OCI-LY7 (cell line): ENCODE data around the gene CTXN2.

Experiments
- EZH2phosphoT487 ChIP-seq: fragments of 200-600 bp; sonication (generic); IDR thresholded peaks from 2 replicates; pipeline ENCODE4 v1.6.1; 2018; ENCODE audit warnings: low read depth, borderline replicate concordance, mild to moderate bottlenecking, mixed run types, antibody characterized with exemption, low read length, moderate library complexity, mixed read lengths
- TF ChIP-seq, protein P1 (sequence below): fragments of 200-600 bp; sonication (generic); conservative IDR thresholded peaks from 2 replicates; pipeline ENCODE4 v1.5.1; 2014; ENCODE audit warnings: mild to moderate bottlenecking, antibody characterized with exemption, low read length, moderate library complexity, mixed read lengths

DNA sequence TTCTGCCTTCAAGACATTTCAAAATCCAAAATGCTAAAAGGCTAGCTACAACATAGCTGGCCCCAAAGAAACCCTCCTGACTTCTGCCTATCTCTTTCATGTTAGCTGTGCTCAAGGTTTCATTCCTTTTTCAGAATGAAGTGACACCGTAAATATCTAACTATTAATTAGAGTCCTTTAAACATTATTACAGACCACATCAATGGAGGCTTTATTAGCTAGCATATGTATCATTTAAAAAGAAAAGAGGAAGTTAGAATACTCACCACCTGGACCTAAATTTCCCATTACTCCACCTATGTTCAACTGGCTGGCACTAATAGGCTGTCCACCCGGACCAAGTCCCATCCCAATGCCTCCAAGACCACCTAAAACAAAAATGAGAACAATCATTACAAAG, 37.9 kb upstream of the CTXN2 start:
- TF ChIP-seq, protein P1, sequence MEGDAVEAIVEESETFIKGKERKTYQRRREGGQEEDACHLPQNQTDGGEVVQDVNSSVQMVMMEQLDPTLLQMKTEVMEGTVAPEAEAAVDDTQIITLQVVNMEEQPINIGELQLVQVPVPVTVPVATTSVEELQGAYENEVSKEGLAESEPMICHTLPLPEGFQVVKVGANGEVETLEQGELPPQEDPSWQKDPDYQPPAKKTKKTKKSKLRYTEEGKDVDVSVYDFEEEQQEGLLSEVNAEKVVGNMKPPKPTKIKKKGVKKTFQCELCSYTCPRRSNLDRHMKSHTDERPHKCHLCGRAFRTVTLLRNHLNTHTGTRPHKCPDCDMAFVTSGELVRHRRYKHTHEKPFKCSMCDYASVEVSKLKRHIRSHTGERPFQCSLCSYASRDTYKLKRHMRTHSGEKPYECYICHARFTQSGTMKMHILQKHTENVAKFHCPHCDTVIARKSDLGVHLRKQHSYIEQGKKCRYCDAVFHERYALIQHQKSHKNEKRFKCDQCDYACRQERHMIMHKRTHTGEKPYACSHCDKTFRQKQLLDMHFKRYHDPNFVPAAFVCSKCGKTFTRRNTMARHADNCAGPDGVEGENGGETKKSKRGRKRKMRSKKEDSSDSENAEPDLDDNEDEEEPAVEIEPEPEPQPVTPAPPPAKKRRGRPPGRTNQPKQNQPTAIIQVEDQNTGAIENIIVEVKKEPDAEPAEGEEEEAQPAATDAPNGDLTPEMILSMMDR = no peak
- no peak for TF ChIP-seq EZH2phosphoT487
